Activated T-cell treated with anti-CD3 and anti-CD28 coated beads, Interleukin-2, amount 50 U/mL, for 4 hours (primary cell): Measurements from ENCODE around the gene TNFRSF9. TPM values are rescaled to one million over a fixed set of nuclear protein-coding genes. Genes with fewer than 3 reads are reported as not detected.
"Not testable (repeated sequence)": the region's sequence is repeated elsewhere in the genome, so short reads cannot be mapped to it uniquely, and the experiment has no call there.

Experiments
- ATAC-seq, 2 donors: fragments of 200-7000 bp; cut with Tn5 transposase; one replicate each; pipeline ENCODE4 v1.10.0; 2021
- DNase-seq: peaks from one replicate; pipeline ENCODE4 v3.0.0-alpha.2; 2020
- H3K27me3 Mint-ChIP-seq: one replicate; pipeline ENCODE4 v1.8.0; 2021; ENCODE audit warnings: low read depth, mixed read lengths
- H3K36me3 Mint-ChIP-seq: one replicate; pipeline ENCODE4 v1.8.0; 2022; ENCODE audit warnings: mixed read lengths; ENCODE audit not compliant: insufficient read depth
- H3K4me1 Mint-ChIP-seq: one replicate; pipeline ENCODE4 v1.8.0; 2021; ENCODE audit warnings: low read depth, mixed read lengths
- H3K4me3 Mint-ChIP-seq: one replicate; pipeline ENCODE4 v1.8.0; 2021; ENCODE audit warnings: mild to moderate bottlenecking, moderate library complexity, mixed read lengths
- H3K9me3 Mint-ChIP-seq: one replicate; pipeline ENCODE4 v1.8.0; 2021; ENCODE audit warnings: mixed read lengths
- total RNA-seq, 3 donors: library from RNA; stranded (reverse); gene quantifications; one replicate each; pipeline ENCODE4 v1.2.1, GENCODE V29; 2021

Gene TNFRSF9
- total RNA-seq, 3 donors from 2014 or later, result 103 to 119 (median 113) TPM

DNA sequence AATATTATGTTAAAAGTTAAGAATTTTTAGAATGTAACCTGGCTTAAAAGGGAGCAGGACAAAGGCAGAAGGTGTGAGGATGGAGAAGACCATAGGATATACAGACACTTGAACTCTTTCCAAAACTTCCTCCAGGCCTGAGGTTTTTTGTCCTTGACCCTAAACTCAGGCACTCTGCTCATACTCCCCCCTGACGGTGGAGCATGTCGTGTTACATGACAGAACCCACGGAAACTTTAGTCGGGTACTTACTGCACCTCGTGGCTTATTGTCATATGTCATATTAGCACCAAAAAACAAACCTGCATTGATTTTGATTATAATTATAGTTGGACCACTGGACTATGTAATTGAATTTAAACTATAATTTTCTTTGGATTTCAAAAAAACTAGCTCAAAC is 20.8 kb downstream of the TNFRSF9 start:
- Mint-ChIP-seq H3K4me3 (no peak overlapping the region), H3K9me3 (no peaks in the 10 kb centered on the region), H3K27me3 (no peaks in the 10 kb centered on the region), H3K4me1 (peaks cover 40% of the 10 kb centered on the region), H3K36me3 (peaks cover 15% of the 10 kb centered on the region)
- ATAC-seq (no peak), DNase-seq (no peak)

DNA sequence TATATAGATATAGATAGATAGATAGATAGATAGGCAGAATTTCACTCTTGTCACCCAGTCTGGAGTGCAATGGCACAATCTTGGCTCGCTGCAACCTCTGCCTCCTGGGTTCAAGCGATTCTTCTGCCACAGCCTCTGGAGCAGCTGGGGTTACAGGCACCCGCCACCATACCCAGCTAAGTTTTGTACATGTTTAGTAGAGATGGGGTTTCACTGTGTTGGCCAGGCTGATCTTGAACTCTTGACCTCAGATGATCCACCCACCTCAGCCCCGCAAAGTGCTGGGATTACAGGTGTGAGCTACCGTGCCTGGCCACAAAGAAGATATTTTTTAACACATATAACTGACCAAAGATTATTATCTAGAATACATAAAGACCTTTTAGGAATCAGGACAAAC is 22.7 kb downstream of the TNFRSF9 start:
- not testable (repeated sequence) for ATAC-seq
- peaks cover 51% of the 10 kb centered on the region for H3K4me1 Mint-ChIP-seq

DNA sequence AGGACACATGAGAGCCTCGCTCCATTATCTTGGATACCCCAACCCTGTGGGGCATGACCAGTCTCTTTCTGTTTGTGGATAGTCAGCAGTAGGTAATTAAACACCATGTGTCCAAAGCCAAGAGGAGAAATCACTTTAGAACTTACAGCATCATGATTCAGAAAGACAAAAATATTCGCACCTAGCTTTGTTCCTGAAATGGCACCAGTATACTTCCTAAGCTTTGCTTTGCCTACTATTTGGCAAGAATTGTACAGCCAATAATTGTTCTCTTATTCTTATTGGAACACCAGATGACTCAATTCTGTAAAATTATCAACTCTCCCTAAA is 24.2 kb downstream of the TNFRSF9 start:
- Mint-ChIP-seq H3K4me1 (peaks cover 55% of the 10 kb centered on the region), H3K27me3 (no peaks in the 10 kb centered on the region), H3K36me3 (peaks cover 10% of the 10 kb centered on the region), H3K9me3 (no peaks in the 10 kb centered on the region), H3K4me3 (peak overlapping the region; percentile 19)
- DNase-seq, result no peak
- ATAC-seq, result no peak

More for the DNA sequence above, 22.7 kb downstream of the TNFRSF9 start:
- not testable (repeated sequence) for H3K27me3 Mint-ChIP-seq, H3K4me3 Mint-ChIP-seq, DNase-seq, H3K9me3 Mint-ChIP-seq
- H3K36me3 Mint-ChIP-seq, result peaks cover 15% of the 10 kb centered on the region

DNA sequence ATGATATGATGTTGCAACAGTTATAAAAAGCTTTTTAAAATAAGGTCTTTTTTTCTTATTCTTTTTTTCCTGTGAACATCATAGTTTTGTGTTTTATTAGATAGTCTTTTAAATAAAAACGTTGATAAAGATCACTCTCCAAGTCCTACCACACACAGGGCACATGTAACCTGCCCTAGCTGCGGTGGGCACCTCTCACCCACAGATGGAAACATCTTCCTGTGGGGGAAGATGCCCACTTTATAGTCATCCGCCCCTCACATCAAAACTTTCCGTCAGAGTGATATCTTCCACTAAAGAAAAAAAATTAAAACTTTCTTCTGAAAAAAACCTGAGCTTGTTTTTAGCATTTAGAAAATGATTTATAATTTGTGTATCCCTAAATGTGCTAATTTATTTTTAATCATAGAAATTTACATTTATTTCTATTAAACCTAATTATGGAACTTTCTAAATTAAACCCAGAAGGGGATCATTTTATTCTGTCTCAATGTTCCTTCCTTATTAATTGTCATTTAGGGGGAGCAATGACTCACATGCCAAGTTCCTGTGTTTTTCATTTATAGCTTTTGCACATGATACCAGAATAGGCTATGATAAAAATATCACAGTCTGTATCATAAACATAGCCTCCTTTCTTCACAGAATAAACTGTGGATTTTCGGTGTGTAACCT is 24.7 kb downstream of the TNFRSF9 start:
- H3K36me3 Mint-ChIP-seq, result peaks cover 10% of the 10 kb centered on the region
- ATAC-seq (peak; percentile 42 to 55), DNase-seq (peak; percentile 51)
- peaks cover 56% of the 10 kb centered on the region for H3K4me1 Mint-ChIP-seq
- no peaks in the 10 kb centered on the region for H3K27me3 Mint-ChIP-seq
- peak overlapping the region; percentile 56 for H3K4me3 Mint-ChIP-seq
- no peaks in the 10 kb centered on the region for H3K9me3 Mint-ChIP-seq

DNA sequence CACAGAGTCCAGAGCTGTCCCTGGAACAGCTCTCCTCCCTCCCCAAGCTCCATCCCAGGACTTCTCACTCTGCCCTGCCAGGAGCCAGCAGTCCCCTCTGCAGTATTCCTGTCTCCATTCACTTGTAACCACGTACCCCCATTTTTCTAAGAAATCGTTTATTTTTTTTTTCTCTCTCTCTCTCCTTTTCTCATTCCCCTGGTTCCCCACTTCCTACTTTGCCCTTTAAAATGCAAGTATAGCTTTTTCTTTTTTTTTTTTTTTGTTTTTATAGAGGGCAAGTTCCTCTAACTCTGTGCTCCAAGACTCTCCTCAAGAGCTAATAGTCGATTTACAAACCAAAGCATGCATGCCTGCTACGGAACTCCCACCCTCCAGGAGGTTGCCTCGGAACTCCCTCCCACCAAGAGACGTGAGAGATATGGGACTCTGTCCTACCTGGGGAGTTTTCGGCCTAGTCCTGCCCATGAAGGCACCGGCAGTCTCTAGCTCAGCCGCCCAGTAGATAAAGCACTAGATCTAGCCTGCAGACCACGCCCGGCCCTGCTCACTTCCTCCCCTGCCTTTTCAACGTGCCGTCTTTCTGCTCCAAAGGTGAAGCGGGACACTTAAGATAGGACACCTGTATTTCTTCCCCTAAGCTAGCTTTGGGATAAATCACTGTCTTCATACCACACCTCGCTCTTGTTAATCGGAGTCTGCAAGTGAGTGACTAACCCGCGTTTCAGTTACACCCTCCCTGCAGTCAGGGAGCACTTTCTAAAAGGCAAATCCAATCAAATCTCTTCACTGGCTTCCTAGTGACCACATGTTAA is 27.7 kb downstream of the TNFRSF9 start:
- no peak for DNase-seq
- Mint-ChIP-seq H3K36me3 (peaks cover 8% of the 10 kb centered on the region), H3K9me3 (no peaks in the 10 kb centered on the region), H3K4me1 (peaks cover 51% of the 10 kb centered on the region), H3K4me3 (peak overlapping the region; percentile 85), H3K27me3 (no peaks in the 10 kb centered on the region)
- ATAC-seq, result peak in 1 of 2 donors; percentile 14

DNA sequence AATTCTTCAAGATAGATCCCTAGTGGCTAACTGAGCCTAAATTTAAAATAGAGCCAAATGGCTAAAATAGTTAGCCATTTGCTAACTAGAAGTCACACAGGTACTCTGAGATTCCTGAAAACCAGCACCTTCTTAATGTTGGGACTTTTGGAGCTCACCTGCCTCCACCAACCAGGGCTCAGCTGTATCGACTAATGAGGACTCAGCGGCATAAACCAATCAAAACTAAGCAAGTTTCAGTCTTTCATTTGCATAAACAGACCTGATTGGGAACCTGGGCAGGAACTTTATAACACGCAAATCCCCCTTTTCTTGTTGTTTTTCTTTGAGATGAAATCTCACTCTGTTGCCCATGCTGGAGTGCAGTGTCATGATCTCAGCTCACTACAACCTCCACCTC is 28.5 kb downstream of the TNFRSF9 start:
- ATAC-seq (peak in 1 of 2 donors; percentile 35), DNase-seq (no peak)
- H3K4me3 Mint-ChIP-seq, result peak overlapping the region; percentile 85
- no peaks in the 10 kb centered on the region for H3K9me3 Mint-ChIP-seq
- H3K4me1 Mint-ChIP-seq, result peaks cover 47% of the 10 kb centered on the region
- no peaks in the 10 kb centered on the region for H3K27me3 Mint-ChIP-seq
- H3K36me3 Mint-ChIP-seq, result peaks cover 4% of the 10 kb centered on the region

DNA sequence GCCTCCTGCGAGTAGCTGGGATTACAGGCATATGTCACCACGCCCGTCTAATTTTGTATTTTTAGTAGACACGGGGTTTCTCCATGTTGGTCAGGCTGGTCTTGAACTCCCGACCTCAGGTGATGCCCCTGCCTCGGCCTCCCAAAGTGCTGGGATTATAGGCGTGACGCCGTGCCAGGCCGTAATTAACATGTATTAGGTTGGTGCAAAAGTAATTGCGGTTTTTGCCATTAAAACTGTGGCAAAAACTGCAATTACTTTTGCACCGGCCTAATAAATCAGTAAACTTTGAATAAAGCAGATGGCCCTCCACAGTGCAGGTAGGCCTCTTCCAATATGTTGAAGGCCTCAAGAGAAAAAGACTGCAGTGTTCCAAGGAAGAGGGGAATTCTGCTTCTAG is 35.4 kb downstream of the TNFRSF9 start:
- Mint-ChIP-seq H3K9me3 (no peaks in the 10 kb centered on the region), H3K36me3 (peaks cover 7% of the 10 kb centered on the region)

DNA sequence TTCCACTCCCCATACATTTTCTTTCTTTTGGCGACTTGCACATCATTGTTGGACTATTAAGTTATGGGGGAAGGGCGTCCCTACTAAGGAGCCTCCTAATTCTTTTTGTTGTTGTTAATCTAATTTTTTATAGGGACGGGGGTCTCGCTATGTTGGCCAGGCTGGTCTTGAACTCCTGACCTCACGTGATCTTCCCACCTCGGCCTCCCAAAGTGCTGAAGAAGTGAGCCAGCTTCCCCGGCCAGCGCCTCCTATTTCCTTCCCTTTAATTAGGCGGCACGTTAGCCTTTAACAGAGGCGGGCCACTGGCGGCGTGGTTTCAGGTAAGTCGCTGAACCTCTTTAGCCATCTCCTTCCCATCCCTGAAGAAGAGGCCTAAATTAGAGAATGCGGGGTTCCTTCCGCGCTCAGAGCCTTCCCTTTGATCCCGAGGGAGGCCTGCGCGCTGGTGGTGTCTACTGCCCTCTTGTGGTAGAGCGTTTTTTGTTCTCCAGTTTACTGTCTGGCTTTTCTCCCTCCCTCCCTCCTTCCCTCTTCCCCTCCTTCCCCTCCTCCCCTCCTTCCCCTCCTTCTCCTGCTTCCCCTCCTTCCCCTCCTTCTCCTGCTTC is 38.1 kb downstream of the TNFRSF9 start:
- no peaks in the 10 kb centered on the region for H3K9me3 Mint-ChIP-seq
- peak; percentile 55 for DNase-seq
- H3K36me3 Mint-ChIP-seq, result peaks cover 5% of the 10 kb centered on the region
- H3K4me3 Mint-ChIP-seq, result peak overlapping the region; percentile 54
- peak; percentile 84 to 92 for ATAC-seq
- H3K4me1 Mint-ChIP-seq, result peaks cover 24% of the 10 kb centered on the region
- no peaks in the 10 kb centered on the region for H3K27me3 Mint-ChIP-seq

More for the DNA sequence above, 35.4 kb downstream of the TNFRSF9 start:
- no peak overlapping the region for H3K4me3 Mint-ChIP-seq
- no peak for ATAC-seq
- no peak for DNase-seq
- H3K27me3 Mint-ChIP-seq, result no peaks in the 10 kb centered on the region
- peaks cover 14% of the 10 kb centered on the region for H3K4me1 Mint-ChIP-seq

DNA sequence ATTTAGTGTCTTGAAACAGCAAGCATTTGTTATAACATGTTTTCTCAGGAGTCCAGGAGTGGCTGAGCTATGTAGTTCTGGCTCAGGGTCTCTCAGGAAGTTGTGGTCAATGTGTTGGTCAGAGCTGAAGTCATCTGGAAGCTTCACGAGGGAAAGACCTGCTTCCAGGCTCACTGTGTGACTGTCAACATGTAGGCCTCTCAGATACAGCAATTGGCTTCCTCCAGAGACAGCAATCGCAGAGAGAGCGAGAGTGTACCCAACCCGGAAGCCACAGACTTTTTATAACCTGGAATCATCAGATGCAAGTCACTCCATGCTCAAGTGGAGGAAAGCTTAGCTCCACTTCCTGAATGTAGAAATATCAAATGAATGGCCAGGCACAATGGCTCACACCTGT is 40.9 kb downstream of the TNFRSF9 start:
- no peak for ATAC-seq
- H3K4me3 Mint-ChIP-seq, result no peak overlapping the region
- DNase-seq, result no peak
- no peaks in the 10 kb centered on the region for H3K9me3 Mint-ChIP-seq
- H3K27me3 Mint-ChIP-seq, result no peaks in the 10 kb centered on the region
- H3K4me1 Mint-ChIP-seq, result peaks cover 21% of the 10 kb centered on the region
- peaks cover 4% of the 10 kb centered on the region for H3K36me3 Mint-ChIP-seq

DNA sequence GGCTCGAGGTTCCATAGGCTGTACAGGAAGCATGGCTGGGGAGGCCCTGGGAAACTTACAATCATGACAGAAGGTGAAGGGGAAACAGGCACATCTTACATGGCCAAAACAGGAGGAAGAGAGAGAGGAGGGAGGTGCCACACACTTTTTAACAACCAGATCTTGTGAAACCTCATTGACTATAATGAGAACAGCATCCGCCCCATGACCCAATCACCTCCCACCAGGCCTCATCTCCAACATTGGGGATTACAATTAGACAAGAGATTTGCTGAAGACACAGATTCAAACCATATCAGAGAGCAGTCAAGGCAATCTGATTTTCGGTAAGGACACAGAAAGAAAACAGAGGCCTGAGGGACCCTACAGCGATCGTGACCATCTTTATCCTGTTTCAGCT is 41.7 kb downstream of the TNFRSF9 start:
- H3K36me3 Mint-ChIP-seq, result peaks cover 4% of the 10 kb centered on the region
- H3K27me3 Mint-ChIP-seq, result no peaks in the 10 kb centered on the region
- no peaks in the 10 kb centered on the region for H3K9me3 Mint-ChIP-seq
- no peak for DNase-seq
- H3K4me1 Mint-ChIP-seq, result peaks cover 21% of the 10 kb centered on the region
- no peak overlapping the region for H3K4me3 Mint-ChIP-seq
- no peak for ATAC-seq

DNA sequence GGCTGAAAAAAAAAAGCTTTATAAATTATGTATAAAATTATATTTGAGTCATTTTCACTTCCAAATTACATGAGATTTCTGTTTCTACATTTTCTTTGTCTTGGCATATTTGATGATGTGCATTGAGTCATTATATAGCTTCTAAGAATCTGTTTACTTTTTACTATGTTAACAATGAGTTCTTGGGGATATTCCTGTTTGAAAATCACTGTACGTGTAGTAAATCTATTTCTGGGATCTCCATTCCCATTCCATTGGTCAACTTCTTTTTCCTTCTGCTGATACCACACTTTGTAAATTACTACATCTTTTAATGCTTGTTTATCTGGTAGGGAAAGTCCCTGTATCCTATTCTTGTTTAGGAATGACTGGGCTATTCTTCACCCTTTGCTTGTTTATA is 43.6 kb downstream of the TNFRSF9 start:
- no peak overlapping the region for H3K4me3 Mint-ChIP-seq
- no peaks in the 10 kb centered on the region for H3K27me3 Mint-ChIP-seq
- ATAC-seq (no peak), DNase-seq (no peak)
- H3K4me1 Mint-ChIP-seq, result peaks cover 15% of the 10 kb centered on the region
- peaks cover 4% of the 10 kb centered on the region for H3K36me3 Mint-ChIP-seq
- H3K9me3 Mint-ChIP-seq, result no peaks in the 10 kb centered on the region

DNA sequence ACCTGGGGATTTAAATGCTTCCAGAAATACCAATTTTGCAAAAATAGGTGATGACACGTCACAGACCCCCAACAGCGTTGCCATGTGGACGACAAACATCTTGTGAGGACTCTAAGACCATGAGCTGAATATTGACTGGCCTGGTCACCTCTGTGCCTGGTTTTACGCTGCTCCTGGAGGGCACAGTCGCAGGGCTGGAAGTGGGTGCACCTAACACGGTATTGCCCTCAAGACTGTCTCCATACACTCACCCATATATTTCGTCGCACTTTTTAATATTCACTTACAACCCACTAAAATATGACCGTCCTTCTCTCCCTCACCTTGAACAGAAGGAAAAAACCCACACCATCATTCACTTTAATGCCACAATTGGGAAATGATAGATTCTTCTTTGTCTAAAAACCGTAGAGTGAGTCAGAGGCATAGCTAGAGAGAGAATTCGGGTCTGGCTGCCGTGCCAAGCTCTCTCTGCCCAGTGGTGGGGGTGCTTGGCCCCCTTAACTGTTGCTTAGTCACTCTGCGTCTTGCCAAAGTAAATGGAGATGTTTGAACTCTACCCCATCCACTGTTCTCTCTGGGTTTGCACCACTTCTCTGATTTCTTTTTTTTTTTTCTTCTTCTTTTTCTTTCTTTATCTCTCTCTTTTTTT is 47.0 kb downstream of the TNFRSF9 start:
- Mint-ChIP-seq H3K4me3 (no peak overlapping the region), H3K36me3 (peaks cover 7% of the 10 kb centered on the region), H3K9me3 (peaks cover 4% of the 10 kb centered on the region), H3K4me1 (peaks cover 4% of the 10 kb centered on the region), H3K27me3 (peaks cover 4% of the 10 kb centered on the region)
- ATAC-seq (no peak), DNase-seq (no peak)

DNA sequence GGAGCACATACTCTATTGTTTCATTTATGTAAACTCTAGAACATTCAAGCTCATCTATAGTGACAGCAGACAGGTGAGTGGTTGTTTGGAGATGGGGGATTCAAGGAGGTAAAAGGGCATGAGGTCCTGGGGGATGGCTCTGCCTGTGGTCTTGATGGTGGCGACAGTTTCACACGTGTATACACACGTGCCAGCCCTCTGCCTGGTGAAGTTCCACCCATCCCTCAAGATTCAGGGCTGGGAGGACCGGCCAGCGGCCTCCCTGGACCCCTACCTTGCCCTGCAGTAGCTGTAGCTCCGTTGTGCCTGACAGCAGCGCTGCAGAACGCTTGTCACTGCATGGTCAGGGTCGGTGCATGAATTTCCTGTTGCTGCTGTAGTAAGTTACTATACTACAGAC is 48.8 kb downstream of the TNFRSF9 start:
- H3K9me3 Mint-ChIP-seq, result peaks cover 4% of the 10 kb centered on the region
- H3K36me3 Mint-ChIP-seq, result peaks cover 12% of the 10 kb centered on the region
- peaks cover 8% of the 10 kb centered on the region for H3K27me3 Mint-ChIP-seq
- peaks cover 2% of the 10 kb centered on the region for H3K4me1 Mint-ChIP-seq
- no peak for DNase-seq
- ATAC-seq, result no peak
- H3K4me3 Mint-ChIP-seq, result no peak overlapping the region

DNA sequence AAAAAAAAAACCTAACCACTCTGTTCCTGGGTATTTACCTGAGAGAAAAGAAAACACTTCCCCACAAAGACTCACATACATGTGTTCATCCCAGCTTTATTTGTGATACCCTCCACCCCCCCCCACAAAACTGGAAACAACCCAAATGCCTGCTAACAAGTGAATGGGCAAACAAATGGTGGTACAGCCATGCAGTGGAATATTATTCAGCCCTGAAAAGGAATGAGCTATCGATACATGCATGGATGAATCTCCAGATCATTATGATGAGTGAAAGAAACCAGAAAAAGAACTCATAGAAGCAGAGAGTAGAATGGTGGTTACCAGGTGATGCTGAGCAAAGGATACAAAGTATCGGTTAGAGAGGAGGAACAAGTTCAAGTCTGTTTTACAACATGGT is 49.8 kb downstream of the TNFRSF9 start:
- Mint-ChIP-seq H3K4me3 (no peak overlapping the region), H3K27me3 (peaks cover 8% of the 10 kb centered on the region), H3K4me1 (peaks cover 2% of the 10 kb centered on the region), H3K9me3 (peaks cover 4% of the 10 kb centered on the region), H3K36me3 (peaks cover 12% of the 10 kb centered on the region)
- ATAC-seq, result no peak
- no peak for DNase-seq
